ENCODE measurements around the gene ZNF774.

Gene ZNF774

DNA sequence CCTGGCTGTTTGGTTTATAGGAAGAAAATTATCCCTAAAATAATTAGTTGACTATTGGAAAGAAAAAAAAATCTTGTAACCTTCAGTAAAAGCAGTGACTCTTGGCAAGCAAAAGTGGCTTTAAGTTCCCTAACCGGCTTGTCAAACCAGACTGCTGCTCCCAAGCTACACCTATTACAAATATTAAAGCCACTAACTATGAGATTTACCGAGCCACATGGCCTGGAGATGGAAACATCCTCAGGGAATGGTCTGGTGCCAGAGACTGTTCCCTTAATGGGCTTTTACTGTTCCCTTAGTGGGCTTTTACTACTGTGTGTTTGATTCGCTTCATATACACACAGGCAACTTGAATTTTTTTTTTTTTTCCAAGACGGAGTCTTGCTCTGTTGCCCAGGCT, 35.9 kb upstream of the ZNF774 start:
- H3K4me3 ChIP-seq (ENCODE audit: low read depth, low read length), result no peak overlapping the region
- TF ChIP-seq, protein P1, sequence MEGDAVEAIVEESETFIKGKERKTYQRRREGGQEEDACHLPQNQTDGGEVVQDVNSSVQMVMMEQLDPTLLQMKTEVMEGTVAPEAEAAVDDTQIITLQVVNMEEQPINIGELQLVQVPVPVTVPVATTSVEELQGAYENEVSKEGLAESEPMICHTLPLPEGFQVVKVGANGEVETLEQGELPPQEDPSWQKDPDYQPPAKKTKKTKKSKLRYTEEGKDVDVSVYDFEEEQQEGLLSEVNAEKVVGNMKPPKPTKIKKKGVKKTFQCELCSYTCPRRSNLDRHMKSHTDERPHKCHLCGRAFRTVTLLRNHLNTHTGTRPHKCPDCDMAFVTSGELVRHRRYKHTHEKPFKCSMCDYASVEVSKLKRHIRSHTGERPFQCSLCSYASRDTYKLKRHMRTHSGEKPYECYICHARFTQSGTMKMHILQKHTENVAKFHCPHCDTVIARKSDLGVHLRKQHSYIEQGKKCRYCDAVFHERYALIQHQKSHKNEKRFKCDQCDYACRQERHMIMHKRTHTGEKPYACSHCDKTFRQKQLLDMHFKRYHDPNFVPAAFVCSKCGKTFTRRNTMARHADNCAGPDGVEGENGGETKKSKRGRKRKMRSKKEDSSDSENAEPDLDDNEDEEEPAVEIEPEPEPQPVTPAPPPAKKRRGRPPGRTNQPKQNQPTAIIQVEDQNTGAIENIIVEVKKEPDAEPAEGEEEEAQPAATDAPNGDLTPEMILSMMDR (IDR thresholded peaks at IDR 0.05; ENCODE audit: low read depth, low read length), result no peak

DNA sequence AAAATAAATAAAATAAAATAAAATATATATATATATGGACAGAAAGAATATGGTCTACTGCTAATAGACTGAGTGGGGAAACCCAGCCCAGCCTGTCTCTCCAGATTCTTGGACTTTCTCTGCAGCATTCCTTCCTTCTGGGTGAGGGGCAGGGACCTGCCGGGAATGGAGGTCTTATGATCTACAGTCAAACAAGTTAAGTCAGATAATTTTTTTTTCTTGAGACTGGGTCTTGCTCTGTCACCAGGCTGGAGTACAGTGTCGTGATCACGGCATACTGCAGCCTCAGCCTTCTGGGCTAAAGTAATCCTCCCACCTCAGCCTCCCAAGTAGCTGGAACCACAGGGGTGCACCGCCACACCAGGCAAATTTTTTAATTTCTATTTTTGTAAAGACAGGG, 33.5 kb upstream of the ZNF774 start:
- TF ChIP-seq, protein P1 (IDR thresholded peaks at IDR 0.05; ENCODE audit: low read depth, low read length), result no peak
- no peak overlapping the region for H3K4me3 ChIP-seq (ENCODE audit: low read depth, low read length)

DNA sequence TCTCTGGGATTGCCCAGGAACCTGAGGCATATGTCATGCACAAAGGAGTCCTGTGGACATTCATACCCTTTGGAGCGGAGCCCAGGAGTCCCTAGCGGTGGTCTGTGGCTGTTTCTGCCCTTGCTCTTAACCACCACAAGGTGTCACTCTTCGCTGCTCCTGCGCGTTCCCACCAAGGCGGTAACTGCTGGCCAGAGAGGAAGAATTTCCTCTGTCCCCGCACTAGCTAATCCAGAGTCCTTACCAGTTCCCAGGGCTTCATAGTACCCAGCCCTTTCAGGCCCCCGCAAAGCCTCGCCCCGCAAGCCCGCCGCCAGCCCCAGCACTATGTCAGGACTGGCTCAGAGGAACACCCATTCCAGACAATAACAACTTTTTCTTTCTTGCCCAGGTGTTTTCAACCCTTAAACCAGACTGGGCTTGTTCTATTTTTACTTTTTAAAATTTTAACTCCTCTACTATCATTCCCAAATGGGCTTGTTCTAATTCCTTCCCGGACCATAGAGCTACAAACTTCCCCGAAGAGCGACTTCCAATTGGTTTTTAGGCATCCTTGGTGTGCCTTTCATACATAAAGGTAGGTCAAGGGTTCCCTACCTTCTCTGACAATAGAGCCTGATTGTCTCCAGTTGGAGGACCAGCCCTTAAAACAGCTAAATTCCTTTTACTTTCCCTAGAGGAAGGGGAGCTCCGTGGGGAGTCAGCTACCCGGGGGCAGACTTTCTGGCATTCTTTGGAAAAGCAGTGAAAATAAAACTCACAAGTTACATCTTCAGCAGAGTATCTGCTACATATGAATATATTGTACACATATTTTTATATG, 31.8 kb upstream of the ZNF774 start:
- H3K4me3 ChIP-seq (ENCODE audit: low read depth, low read length), result no peak overlapping the region
- TF ChIP-seq, protein P1 (IDR thresholded peaks at IDR 0.05; ENCODE audit: low read depth, low read length), result peak; percentile 99

DNA sequence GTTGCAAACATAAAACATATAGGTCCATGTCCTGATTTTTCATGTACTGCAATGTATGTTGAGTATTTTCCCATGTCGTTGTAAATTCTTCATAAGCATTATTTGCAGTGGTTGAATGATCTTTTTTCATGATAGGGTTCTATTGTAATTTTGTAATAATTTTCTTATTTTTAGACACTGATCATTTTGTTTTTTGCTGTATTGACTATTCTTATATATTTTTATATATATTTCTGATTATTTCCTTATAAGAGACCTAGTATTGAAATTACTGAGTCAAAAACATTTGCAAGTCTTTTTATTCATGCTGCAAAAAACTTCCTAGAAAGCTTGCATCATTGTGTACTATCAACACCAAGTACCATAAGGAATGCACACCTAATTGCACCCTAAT, 31.2 kb upstream of the ZNF774 start:
- TF ChIP-seq, protein P1 (IDR thresholded peaks at IDR 0.05; ENCODE audit: low read depth, low read length), result no peak
- H3K4me3 ChIP-seq (ENCODE audit: low read depth, low read length), result no peak overlapping the region

DNA sequence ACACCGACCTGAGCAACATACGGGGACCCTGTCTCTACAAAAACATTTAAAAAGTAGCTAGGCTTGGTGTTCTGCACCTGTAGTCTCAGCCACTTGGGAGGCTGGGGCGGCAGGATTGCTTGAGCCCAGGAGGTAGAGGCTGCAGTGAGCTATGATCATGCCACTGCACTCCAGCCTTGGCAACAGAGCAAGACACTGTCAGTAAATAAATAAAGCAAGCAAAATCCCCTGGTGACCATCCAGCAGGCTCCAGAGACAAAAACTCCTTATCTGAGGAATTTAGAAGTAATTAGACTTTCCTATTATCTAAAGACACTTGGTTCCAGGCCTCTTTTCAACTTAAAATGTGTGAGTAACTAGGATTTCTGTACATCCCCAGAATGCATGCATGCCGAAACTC, 29.5 kb upstream of the ZNF774 start:
- TF ChIP-seq, protein P1 (IDR thresholded peaks at IDR 0.05; ENCODE audit: low read depth, low read length), result no peak
- H3K4me3 ChIP-seq (ENCODE audit: low read depth, low read length), result no peak overlapping the region

DNA sequence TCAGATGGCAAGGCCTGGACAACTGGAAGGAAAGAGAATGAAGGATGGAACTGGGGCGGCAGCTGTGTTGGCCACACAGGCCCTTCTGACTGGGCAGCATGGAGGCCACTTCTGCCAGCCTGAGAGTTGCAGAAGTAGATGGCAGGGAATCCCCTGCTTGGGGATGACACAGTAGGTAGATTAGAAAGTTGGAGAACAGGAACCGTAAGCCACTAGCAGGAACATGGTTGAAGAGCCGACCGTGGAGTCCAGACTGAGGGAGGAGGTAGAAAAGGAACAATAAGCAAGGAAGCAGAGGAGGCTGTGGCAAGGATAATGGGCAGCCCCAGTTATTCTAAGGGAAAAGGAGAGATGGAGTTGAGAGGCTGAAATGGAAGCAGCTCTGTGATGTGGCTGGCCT, 26.4 kb upstream of the ZNF774 start:
- no peak overlapping the region for H3K4me3 ChIP-seq (ENCODE audit: low read depth, low read length)
- TF ChIP-seq, protein P1 (IDR thresholded peaks at IDR 0.05; ENCODE audit: low read depth, low read length), result no peak

DNA sequence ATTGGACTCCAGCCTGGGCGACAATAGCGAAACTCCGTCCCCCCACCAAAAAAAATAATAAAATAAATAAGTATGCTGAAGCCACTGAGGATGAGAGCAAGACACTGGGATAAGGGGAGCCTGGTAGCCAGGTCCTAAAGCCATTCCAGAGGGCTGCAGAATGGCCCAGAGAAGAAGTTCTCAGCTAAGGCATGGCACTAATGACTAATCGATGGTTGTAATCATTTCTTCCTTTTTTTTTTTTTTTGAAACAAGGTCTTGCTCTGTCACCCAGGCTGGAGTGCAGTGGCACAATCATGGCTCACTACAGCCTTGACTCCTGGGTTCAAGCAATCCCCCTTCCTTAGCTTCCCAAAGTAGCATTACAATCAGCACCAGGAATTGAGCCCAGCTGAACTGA, 25.6 kb upstream of the ZNF774 start:
- TF ChIP-seq, protein P1 (IDR thresholded peaks at IDR 0.05; ENCODE audit: low read depth, low read length), result no peak
- H3K4me3 ChIP-seq (ENCODE audit: low read depth, low read length), result no peak overlapping the region

Measured in WI38 (cell line).